HepG2 (cell line): ENCODE measurements around the gene NXN. TPM values are rescaled to one million over a fixed set of nuclear protein-coding genes. Genes with fewer than 3 reads are reported as not detected.
"Not testable (repeated sequence)": the region's sequence is repeated elsewhere in the genome, so short reads cannot be mapped to it uniquely, and the experiment has no call there.

Experiments
- ATAC-seq: fragments of 200-7000 bp; cut with Tn5 transposase; 3 replicates; pipeline ENCODE4 v1.9.1; 2020; ENCODE audit warnings: mild to moderate bottlenecking, moderate library complexity
- BruUV-seq: library from RNA; stranded (reverse); fragments of 400-500 nt; replicated peaks from 2 replicates; lab custom pipeline; 2021; lab: Mats Ljungman, UMichigan
- CTCF ChIA-PET: fragments of 300-600 bp; formaldehyde crosslinking; extraction: SDS; loops from one replicate; lab custom pipeline; 2021; ENCODE audit warnings: low total read pairs, inconsistent platforms, low intra/inter-chr PET ratio; lab: Yijun Ruan, JAX
- POLR2A ChIA-PET: fragments of 350-600 bp; sonication (Branson Sonifier 250); formaldehyde crosslinking; loops from one replicate; lab custom pipeline; 2020; ENCODE audit warnings: antibody characterized with exemption, inconsistent platforms; lab: Yijun Ruan, JAX
- DNase-seq: peaks from one replicate; pipeline ENCODE4 v3.0.0-alpha.2; 2015; ENCODE audit warnings: low spot score
- FAIRE-seq: peaks from 3 replicates; lab custom pipeline; 2011; peaks lifted over from hg19 to GRCh38; lab: Jason Lieb, UNC
- H2AFZ ChIP-seq: one replicate; pipeline ENCODE4 v1.6.1; 2011; ENCODE audit warnings: low read length, inconsistent platforms
- H3K27ac ChIP-seq: fragments of 300-600 bp; 3 replicates; pipeline ENCODE4 v1.8.0; 2011; ENCODE audit warnings: mixed run types, mild to moderate bottlenecking, mixed read lengths, low read length, inconsistent platforms; ENCODE audit not compliant: insufficient read depth; ENCODE audit errors: extremely low read length
- H3K27me3 ChIP-seq, 2 experiments: fragments of 200-600 bp in 1 of 2; 2 replicates in 1 of 2; 3 replicates in 1 of 2; pipeline versions ENCODE4 v1.6.0 to v1.8.0; 2011; ENCODE audit warnings: low read length in 2 of 2, mild to moderate bottlenecking in 2 of 2, moderate library complexity in 2 of 2, inconsistent platforms in 1 of 2; ENCODE audit not compliant: insufficient read depth in 2 of 2, control insufficient read depth in 1 of 2
- H3K36me3 ChIP-seq, 2 experiments: fragments of 200-600 bp in 1 of 2; replicated peaks in 1 of 2; 2 replicates in 1 of 2; 3 replicates in 1 of 2; pipeline versions ENCODE4 v1.5.1 to v1.8.0; 2011; ENCODE audit warnings: low read length in 2 of 2, inconsistent platforms in 1 of 2; ENCODE audit not compliant: insufficient read depth in 2 of 2, control insufficient read depth in 1 of 2
- H3K4me1 ChIP-seq: 2 replicates; pipeline ENCODE4 v1.5.1; 2012; ENCODE audit warnings: low read length, inconsistent platforms; ENCODE audit not compliant: insufficient read depth
- H3K4me2 ChIP-seq: 2 replicates; pipeline ENCODE4 v1.6.0; 2011; ENCODE audit warnings: low read depth, low read length, inconsistent platforms
- H3K4me3 ChIP-seq, 3 experiments: fragments of 200-600 bp in 1 of 3; sonication (generic), shearing (Covaris generic) in 1 of 3; replicated peaks in 1 of 3; 2 replicates each; pipeline ENCODE4 v1.5.1; 2011 to 2016; ENCODE audit warnings: low read length in 3 of 3, inconsistent platforms in 2 of 3, low read depth in 2 of 3, mild to moderate bottlenecking in 2 of 3, control low read depth in 1 of 3, mixed read lengths in 1 of 3; ENCODE audit not compliant: insufficient read depth in 1 of 3
- H3K79me2 ChIP-seq: one replicate; pipeline ENCODE4 v1.6.1; 2011; ENCODE audit warnings: low read length, inconsistent platforms; ENCODE audit not compliant: insufficient read depth
- H3K9ac ChIP-seq: 2 replicates; pipeline ENCODE4 v1.6.0; 2011; ENCODE audit warnings: mild to moderate bottlenecking, low read depth, low read length, inconsistent platforms; ENCODE audit not compliant: insufficient read depth
- H3K9me3 ChIP-seq: 2 replicates; pipeline ENCODE4 v1.5.1; 2012; ENCODE audit warnings: mild to moderate bottlenecking, low read length
- H4K20me1 ChIP-seq: 2 replicates; pipeline ENCODE4 v1.6.0; 2011; ENCODE audit warnings: inconsistent platforms, mild to moderate bottlenecking, low read length, moderate library complexity; ENCODE audit not compliant: insufficient read depth
- CHD2 ChIP-seq: IDR thresholded peaks from 2 replicates; pipeline ENCODE4 v1.6.1; 2011; ENCODE audit warnings: low read depth, low read length, improper control_type of control experiment
- DDIT3 ChIP-seq: sonication (generic); formaldehyde crosslinking; IDR thresholded peaks from 2 replicates; pipeline ENCODE4 v1.4.0; 2020; ENCODE audit warnings: mild to moderate bottlenecking, missing genetic modification reagents
- FOXA3 ChIP-seq: IDR thresholded peaks from 2 replicates; pipeline ENCODE4 v1.6.1; 2016; ENCODE audit warnings: missing genetic modification reagents, missing compliant biosample characterization
- HNF4A ChIP-seq: sonication (generic); formaldehyde crosslinking; IDR thresholded peaks from 2 replicates; pipeline ENCODE4 v1.4.0; 2020; ENCODE audit warnings: missing genetic modification reagents
- KLF11 ChIP-seq: IDR thresholded peaks from 2 replicates; pipeline ENCODE4 v1.6.1; 2016; ENCODE audit warnings: missing compliant biosample characterization
- NFE2 ChIP-seq: sonication (generic); formaldehyde crosslinking; IDR thresholded peaks from 2 replicates; pipeline ENCODE4 v1.4.0; 2020; ENCODE audit warnings: missing genetic modification reagents
- NFIC ChIP-seq: IDR thresholded peaks from 2 replicates; pipeline ENCODE4 v1.6.1; 2012; ENCODE audit warnings: mild to moderate bottlenecking, low read length, inconsistent platforms
- NFRKB ChIP-seq: fragments of 450-650 bp; IDR thresholded peaks from 2 replicates; pipeline ENCODE4 v1.6.1; 2017
- PHF8 ChIP-seq: sonication (generic); formaldehyde crosslinking; IDR thresholded peaks from 2 replicates; pipeline ENCODE4 v1.5.0; 2020; ENCODE audit warnings: missing genetic modification reagents
- POLR2A ChIP-seq, 2 experiments: IDR thresholded peaks; 2 replicates each; pipeline ENCODE4 v1.6.1; 2011; ENCODE audit warnings: low read depth in 2 of 2, low read length in 2 of 2, mild to moderate bottlenecking in 1 of 2, moderate library complexity in 1 of 2; ENCODE audit not compliant: insufficient read depth in 1 of 2
- SETDB1 ChIP-seq: sonication (generic); formaldehyde crosslinking; IDR thresholded peaks from 2 replicates; pipeline ENCODE4 v1.5.1; 2020; ENCODE audit warnings: missing genetic modification reagents, mild to moderate bottlenecking, borderline replicate concordance
- SMAD3 ChIP-seq: sonication (generic); formaldehyde crosslinking; IDR thresholded peaks from 2 replicates; pipeline ENCODE4 v1.4.0; 2020; ENCODE audit warnings: missing genetic modification reagents
- THAP8 ChIP-seq: sonication (generic); formaldehyde crosslinking; IDR thresholded peaks from 2 replicates; pipeline ENCODE4 v1.5.1; 2020; ENCODE audit warnings: missing genetic modification reagents, mild to moderate bottlenecking, borderline replicate concordance
- TP53 ChIP-seq: sonication (generic); formaldehyde crosslinking; conservative IDR thresholded peaks from 2 replicates; pipeline ENCODE4 v1.4.0; 2020; ENCODE audit warnings: missing genetic modification reagents
- ZNF432 ChIP-seq: sonication (generic); formaldehyde crosslinking; IDR thresholded peaks from 2 replicates; pipeline ENCODE4 v1.5.0; 2020; ENCODE audit warnings: missing genetic modification reagents, mild to moderate bottlenecking, borderline replicate concordance
- ZNF510 ChIP-seq: sonication (generic); formaldehyde crosslinking; IDR thresholded peaks from 2 replicates; pipeline ENCODE4 v1.4.0; 2020; ENCODE audit warnings: low read depth, mild to moderate bottlenecking, missing genetic modification reagents
- WGBS: methylation state at CpG from one replicate; pipeline ENCODE4 v1.1.6; 2017; ENCODE audit warnings: low lambda C conversion rate; 5-methylcytosine and 5-hydroxymethylcytosine counted together
- in situ Hi-C: cut with HindIII; loops from 2 replicates; pipeline ENCODE4 v1.10.0; 2017; ENCODE audit warnings: low pct_unique_long_range_greater_than_20kb; ENCODE audit not compliant: extremely low pct_ligation_motif_present
- intact Hi-C: fragments of 100-400 bp; cut with micrococcal nuclease; formaldehyde crosslinking; loops from one replicate; pipeline ENCODE4 v1.10.0; 2022; ENCODE audit not compliant: unreplicated experiment
- polyA plus RNA-seq, 8 experiments: library from polyadenylated mRNA; depleted of rRNA in 3 of 8; stranded (reverse) in 7 of 8; unstranded in 1 of 8; fragments of >200 nt; fragmentation: Illumina TruSeq in 4 of 8; extraction: Trizol in 4 of 8; gene quantifications; 2 replicates each; pipeline versions ENCODE4 v1.2.1 to v1.2.3, GENCODE V29; 2011 to 2016; ENCODE audit warnings: low read depth in 4 of 8, missing spikeins in 1 of 8, mixed read lengths in 1 of 8; ENCODE audit not compliant: insufficient read depth in 1 of 8
- total RNA-seq, 5 experiments: library from RNA; depleted of rRNA; stranded (reverse); fragments of >200 nt; fragmentation: Illumina TruSeq; extraction: Trizol; gene quantifications; 2 replicates each; pipeline ENCODE4 v1.2.3, GENCODE V29; 2016; ENCODE audit warnings: low read depth in 1 of 5
- TF ChIP-seq, protein P1 (sequence below): sonication (generic); formaldehyde crosslinking; IDR thresholded peaks from 2 replicates; pipeline ENCODE4 v1.5.0; 2020; ENCODE audit warnings: mild to moderate bottlenecking, low read depth, missing genetic modification reagents, borderline replicate concordance

Gene NXN
- total and polyA plus RNA-seq, 2 of the 13 experiments (the other 11 are each of a cell fraction or from before 2014, with no cell fraction given), result 22.2 to 24.3 TPM

DNA sequence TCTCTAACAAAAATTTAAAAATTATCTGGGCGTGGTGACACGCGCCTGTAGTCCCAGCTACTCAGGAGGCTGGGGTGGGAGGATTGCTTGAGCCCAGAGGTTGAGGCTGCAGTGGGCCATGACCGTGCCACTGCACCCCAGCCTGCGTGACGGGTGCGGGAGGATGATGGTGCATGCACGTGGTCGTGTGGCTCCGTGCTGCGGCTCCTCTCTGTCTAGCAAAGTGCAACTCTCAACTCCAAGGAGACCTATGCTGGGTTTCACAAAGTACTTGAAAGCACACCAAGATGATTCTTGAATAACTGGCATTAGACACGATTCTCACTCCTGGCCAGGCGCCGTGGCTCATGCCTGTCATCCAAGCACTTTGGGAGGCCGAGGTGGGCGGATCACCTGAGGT lies 25.8 kb downstream of the NXN start:
- POLR2A ChIA-PET, result interaction anchor here (1.9 to 2.1 kb wide), 2 partner anchors 18 to 26 kb away, joined by 10 to 12 read pairs; partner anchors contain the start of gene NXN
- TSS peak; percentile 61 for BruUV-seq
- ATAC-seq (no peak), FAIRE-seq (no peak), DNase-seq (no peak)
- no peaks in the 10 kb centered on the region for H3K9me3 ChIP-seq
- no peak overlapping the region for H3K27ac ChIP-seq
- H4K20me1 ChIP-seq, result no peaks in the 10 kb centered on the region; the same call in 1 of the 2 replicates
- no peak overlapping the region for H3K4me3 ChIP-seq
- in situ Hi-C loops, result no loop called here
- H3K4me2 ChIP-seq, result no peak overlapping the region
- H2AFZ ChIP-seq, result no peak overlapping the region
- H3K4me1 ChIP-seq, result peaks cover 33% of the 10 kb centered on the region
- H3K79me2 ChIP-seq, result peaks cover 13% of the 10 kb centered on the region
- TF ChIP-seq FOXA3 (no peak), ZNF510 (CRISPR knock-in tag) (no peak), NFE2 (no peak), THAP8 (CRISPR knock-in tag) (no peak), HNF4A (CRISPR knock-in tag) (no peak), PHF8 (no peak), POLR2A (IDR thresholded peaks at IDR 0.05; ENCODE audit: insufficient read depth in 1 of 2, low read depth in 2 of 2, low read length in 2 of 2) (no peak), SMAD3 (no peak), KLF11 (CRISPR knock-in tag) (no peak), NFIC (no peak), TP53 (CRISPR knock-in tag) (no peak), NFRKB (no peak), SETDB1 (no peak), CHD2 (no peak), ZNF432 (CRISPR knock-in tag) (no peak), DDIT3 (no peak)
- TF ChIP-seq, protein P1, sequence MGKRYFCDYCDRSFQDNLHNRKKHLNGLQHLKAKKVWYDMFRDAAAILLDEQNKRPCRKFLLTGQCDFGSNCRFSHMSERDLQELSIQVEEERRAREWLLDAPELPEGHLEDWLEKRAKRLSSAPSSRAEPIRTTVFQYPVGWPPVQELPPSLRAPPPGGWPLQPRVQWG (CRISPR knock-in tag), result no peak
- intact Hi-C loops, result loop anchor here (2.0 kb wide), 1 partner anchor 19 kb away; no protein-coding TSS in a partner anchor
- 98% methylated on average over 13 of the region's 16 CpGs for WGBS
- no peaks in the 10 kb centered on the region for H3K27me3 ChIP-seq
- no peak overlapping the region for H3K9ac ChIP-seq
- CTCF ChIA-PET, result no interaction called here
- H3K36me3 ChIP-seq, result no peaks in the 10 kb centered on the region; a peak in 1 of 5 replicates

GRCh38 chr17:952592-952991 lies 27.0 kb downstream of the NXN start:
- H3K27me3 ChIP-seq, intact Hi-C loops, H3K36me3 ChIP-seq, ATAC-seq, H3K9ac ChIP-seq, POLR2A ChIA-PET, FAIRE-seq, H3K4me2 ChIP-seq, H3K9me3 ChIP-seq, BruUV-seq, H4K20me1 ChIP-seq, DNase-seq, H2AFZ ChIP-seq, H3K27ac ChIP-seq, CTCF ChIA-PET, in situ Hi-C loops, H3K4me3 ChIP-seq: not testable (repeated sequence)
- Histone ChIP-seq H3K4me1 (peaks cover 33% of the 10 kb centered on the region), H3K79me2 (peaks cover 13% of the 10 kb centered on the region)
- 97% methylated on average over 18 of the region's 18 CpGs for WGBS
